Hepatocyte (in vitro differentiated cells): Measurements from ENCODE around the gene AOAH. TPM values are rescaled to one million over a fixed set of nuclear protein-coding genes. Genes with fewer than 3 reads are reported as not detected.

ENCODE experiments used
- DNase-seq: peaks from one replicate; pipeline ENCODE4 v3.0.0-alpha.2; 2016; ENCODE audit warnings: low spot score
- H2AFZ ChIP-seq: fragments of 200-600 bp; sonication (generic); 2 replicates; pipeline ENCODE4 v1.6.0; 2016; ENCODE audit warnings: antibody characterized with exemption, mild to moderate bottlenecking
- H3K27ac ChIP-seq: fragments of 200-600 bp; sonication (generic); 2 replicates; pipeline ENCODE4 v1.5.1; 2016; ENCODE audit warnings: mild to moderate bottlenecking
- H3K27me3 ChIP-seq: fragments of 200-600 bp; sonication (generic); 2 replicates; pipeline ENCODE4 v1.6.1; 2016
- H3K36me3 ChIP-seq: fragments of 200-600 bp; sonication (generic); replicated peaks from 2 replicates; pipeline ENCODE4 v1.5.1; 2016; ENCODE audit warnings: low read depth; ENCODE audit not compliant: insufficient read depth
- H3K4me1 ChIP-seq: fragments of 200-600 bp; sonication (generic); 2 replicates; pipeline ENCODE4 v1.5.1; 2016; ENCODE audit warnings: mild to moderate bottlenecking, moderate library complexity; ENCODE audit not compliant: insufficient read depth
- H3K4me2 ChIP-seq: fragments of 200-600 bp; sonication (generic); 2 replicates; pipeline ENCODE4 v1.6.0; 2016
- H3K4me3 ChIP-seq: fragments of 200-600 bp; sonication (generic); 2 replicates; pipeline ENCODE4 v1.5.1; 2016; ENCODE audit warnings: mild to moderate bottlenecking
- H3K79me2 ChIP-seq: fragments of 200-600 bp; sonication (generic); 2 replicates; pipeline ENCODE4 v1.6.0; 2017; ENCODE audit warnings: mild to moderate bottlenecking
- H3K9me2 ChIP-seq: fragments of 200-600 bp; sonication (generic); replicated peaks from 2 replicates; pipeline ENCODE4 v1.6.0; 2017; ENCODE audit warnings: mild to moderate bottlenecking; ENCODE audit not compliant: insufficient read depth
- H3K9me3 ChIP-seq: fragments of 200-600 bp; sonication (generic); 2 replicates; pipeline ENCODE4 v1.5.1; 2016; ENCODE audit warnings: low read depth, mild to moderate bottlenecking
- H4K20me1 ChIP-seq: fragments of 200-600 bp; sonication (generic); 2 replicates; pipeline ENCODE4 v1.6.0; 2016; ENCODE audit warnings: mild to moderate bottlenecking; ENCODE audit not compliant: insufficient read depth, poor library complexity, severe bottlenecking
- CTCF ChIP-seq: fragments of 200-600 bp; sonication (generic); IDR thresholded peaks from 2 replicates; pipeline ENCODE4 v1.5.1; 2016; ENCODE audit warnings: antibody characterized with exemption, mild to moderate bottlenecking; ENCODE audit not compliant: poor library complexity
- EZH2 ChIP-seq: fragments of 200-600 bp; sonication (generic); IDR thresholded peaks from 2 replicates; pipeline ENCODE4 v1.6.1; 2016; ENCODE audit warnings: antibody characterized with exemption, mild to moderate bottlenecking, borderline replicate concordance
- EZH2phosphoT487 ChIP-seq: fragments of 200-600 bp; sonication (generic); IDR thresholded peaks from one replicate; pipeline ENCODE4 v1.6.1; 2018; ENCODE audit warnings: antibody characterized with exemption, mild to moderate bottlenecking, low read depth, moderate library complexity; ENCODE audit not compliant: unreplicated experiment, severe bottlenecking
- WGBS: methylation state at CpG from one replicate; pipeline ENCODE4 v1.1.6; 2016; ENCODE audit warnings: low lambda C conversion rate; ENCODE audit errors: missing lambda C conversion rate; 5-methylcytosine and 5-hydroxymethylcytosine counted together
- polyA plus RNA-seq: library from polyadenylated mRNA; unstranded; fragments of >200 nt; fragmentation: Nextera tagmentation; extraction: Ambion mirVana; gene quantifications from 2 replicates; pipeline ENCODE4 v1.2.1, GENCODE V29; 2016
- total RNA-seq: library from RNA; depleted of rRNA; stranded (reverse); fragments of >200 nt; gene quantifications from 2 replicates; pipeline ENCODE4 v1.2.3, GENCODE V29; 2014

The AOAH gene
- total and polyA plus RNA-seq, 2 experiments from 2014 or later, result 2.4 to 3.9 TPM

GRCh38 chr7:36478745-36479144 is 245.5 kb downstream of the AOAH start:
- Histone ChIP-seq H2AFZ (no peak overlapping the region), H3K36me3 (no peaks in the 10 kb centered on the region), H3K27ac (no peak overlapping the region), H3K79me2 (no peaks in the 10 kb centered on the region), H3K27me3 (no peaks in the 10 kb centered on the region), H3K9me3 (no peaks in the 10 kb centered on the region), H3K4me2 (no peak overlapping the region), H3K9me2 (no peaks in the 10 kb centered on the region), H3K4me1 (no peaks in the 10 kb centered on the region), H3K4me3 (no peak overlapping the region), H4K20me1 (no peaks in the 10 kb centered on the region)
- 84% methylated on average over 2 of the region's 2 CpGs for whole genome bisulfite sequencing
- no peak for DNase-seq
- TF ChIP-seq CTCF (no peak), EZH2 (no peak), EZH2phosphoT487 (no peak)

- DNase-seq, result no peak
- no peaks in the 10 kb centered on the region for H3K27me3 ChIP-seq
- H2AFZ ChIP-seq, result no peak overlapping the region
- no peak for TF ChIP-seq EZH2phosphoT487
- no peak for TF ChIP-seq EZH2
- no peak for TF ChIP-seq CTCF
- H3K79me2 ChIP-seq, result no peaks in the 10 kb centered on the region
- H3K36me3 ChIP-seq, result no peaks in the 10 kb centered on the region
- 95% methylated on average over 3 of the region's 3 CpGs for WGBS
- H3K9me3 ChIP-seq, result no peaks in the 10 kb centered on the region
- no peaks in the 10 kb centered on the region for H3K9me2 ChIP-seq
- H3K27ac ChIP-seq, result no peak overlapping the region
- no peaks in the 10 kb centered on the region for H3K4me1 ChIP-seq
- no peak overlapping the region for H3K4me2 ChIP-seq
- H3K4me3 ChIP-seq, result no peak overlapping the region
- H4K20me1 ChIP-seq, result no peaks in the 10 kb centered on the region
Measured at GRCh38 chr7:36475381-36475780, 248.9 kb downstream of the AOAH start.

- no peaks in the 10 kb centered on the region for H3K36me3 ChIP-seq
- no peaks in the 10 kb centered on the region for H3K9me2 ChIP-seq
- no peaks in the 10 kb centered on the region for H3K27me3 ChIP-seq
- H3K4me1 ChIP-seq, result no peaks in the 10 kb centered on the region
- DNase-seq, result no peak
- no peaks in the 10 kb centered on the region for H3K9me3 ChIP-seq
- TF ChIP-seq EZH2 (no peak), CTCF (no peak), EZH2phosphoT487 (no peak)
- H3K4me2 ChIP-seq, result no peak overlapping the region
- H2AFZ ChIP-seq, result no peak overlapping the region
- no peak overlapping the region for H3K4me3 ChIP-seq
- no peaks in the 10 kb centered on the region for H3K79me2 ChIP-seq
- no peak overlapping the region for H3K27ac ChIP-seq
- no peaks in the 10 kb centered on the region for H4K20me1 ChIP-seq
Measured at GRCh38 chr7:36475011-36475342, 249.3 kb downstream of the AOAH start.
